Embryonic facial prominence (tissue), 1 donor: ENCODE data around the gene TOR1A.
"Not testable (repeated sequence)": the region's sequence is repeated elsewhere in the genome, so short reads cannot be mapped to it uniquely, and the experiment has no call there.

Experiments used
- DNase-seq: peaks from one replicate; pipeline ENCODE4 v3.0.0-alpha.2; 2016; ENCODE audit errors: extremely low spot score

Gene TOR1A

GRCh38 chr9:129781131-129781530, 42.8 kb downstream of the TOR1A start:
- DNase-seq = no peak

- no peak for DNase-seq
These were observed 44.3 kb downstream of the TOR1A start for GRCh38 chr9:129779560-129780190.

DNA sequence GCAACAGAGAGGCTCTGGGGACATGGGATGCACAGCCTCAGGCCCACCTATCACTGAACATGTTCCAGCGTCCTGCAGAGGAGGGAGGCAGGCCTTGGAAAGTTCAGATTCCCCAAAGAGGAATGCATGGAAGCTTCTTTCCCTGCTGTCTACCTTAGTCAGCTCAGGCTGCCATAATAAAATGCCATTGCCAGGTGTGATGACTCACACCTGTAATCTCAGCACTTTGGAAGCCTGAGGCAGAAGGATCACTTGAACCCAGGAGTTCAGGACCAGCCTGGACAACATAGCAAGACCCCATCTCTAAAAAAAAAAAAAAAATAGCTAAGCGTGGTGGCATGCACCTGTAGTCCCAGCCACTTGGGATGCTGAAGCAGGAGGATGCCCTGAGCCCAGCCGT, 45.5 kb downstream of the TOR1A start:
- DNase-seq = no peak

GRCh38 chr9:129777769-129778130, 46.2 kb downstream of the TOR1A start:
- no peak for DNase-seq

DNA sequence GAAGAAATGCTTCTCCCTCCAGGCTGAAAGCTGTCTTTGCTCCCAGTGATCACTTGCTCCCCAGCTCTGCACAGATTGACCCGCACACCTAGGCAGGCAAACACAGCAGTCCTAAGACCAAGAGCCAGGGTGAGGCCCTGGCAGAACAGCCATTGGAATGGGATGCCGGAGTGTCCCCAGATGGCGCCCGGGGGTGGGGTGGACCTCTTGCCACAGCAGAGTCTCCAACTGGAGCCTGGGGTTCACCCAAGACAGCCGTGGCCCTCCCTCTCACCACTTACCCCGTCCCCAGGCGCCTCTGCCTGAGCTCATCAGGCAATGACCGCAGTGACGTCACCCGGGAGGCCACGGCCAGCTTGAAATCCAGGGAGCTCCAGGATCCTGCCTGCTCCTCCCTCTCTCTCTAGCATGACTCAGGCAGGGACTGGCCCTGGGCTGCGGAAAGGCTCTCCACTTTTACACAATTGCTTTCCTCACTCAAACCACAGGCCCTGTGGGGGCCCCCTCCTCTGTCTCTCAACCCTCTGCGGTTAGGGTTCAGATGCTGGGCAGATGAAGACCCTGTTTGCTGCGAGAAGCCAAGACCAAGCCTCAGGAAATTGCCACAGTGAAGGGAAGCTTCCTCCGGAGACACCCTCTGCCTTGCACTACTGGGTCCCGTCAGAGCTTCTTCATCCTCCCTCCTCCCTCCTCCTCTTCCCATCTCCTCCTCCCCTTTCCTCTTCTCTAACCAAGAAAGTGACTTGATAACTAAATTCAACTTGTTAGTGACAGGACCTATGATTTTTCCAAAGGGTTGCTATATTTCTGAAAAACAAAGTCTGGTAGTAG, 46.8 kb downstream of the TOR1A start:
- DNase-seq = peak; percentile 78

DNA sequence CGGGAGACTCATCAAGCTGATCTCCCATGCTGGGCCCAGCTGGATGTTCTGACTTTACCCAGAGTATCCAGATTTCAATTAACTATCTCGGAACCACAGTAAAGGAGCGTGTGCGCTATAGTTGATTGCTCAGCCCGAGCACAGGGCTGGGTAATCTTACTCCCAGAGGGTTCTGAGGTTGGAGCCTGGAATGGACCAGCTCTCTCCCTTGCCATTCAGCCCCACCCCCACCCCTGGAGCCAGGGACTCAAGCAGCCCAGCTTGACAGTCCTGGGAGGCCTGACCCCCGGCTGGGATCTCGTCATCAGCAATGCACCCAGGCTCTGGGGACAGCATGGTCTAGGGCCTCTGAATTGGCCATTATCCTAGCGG, 47.4 kb downstream of the TOR1A start:
- DNase-seq = no peak

- DNase-seq = not testable (repeated sequence)
These were observed 47.8 kb downstream of the TOR1A start for GRCh38 chr9:129776096-129776495.

- no peak for DNase-seq
These were observed 48.5 kb downstream of the TOR1A start for GRCh38 chr9:129775448-129775798.

DNA sequence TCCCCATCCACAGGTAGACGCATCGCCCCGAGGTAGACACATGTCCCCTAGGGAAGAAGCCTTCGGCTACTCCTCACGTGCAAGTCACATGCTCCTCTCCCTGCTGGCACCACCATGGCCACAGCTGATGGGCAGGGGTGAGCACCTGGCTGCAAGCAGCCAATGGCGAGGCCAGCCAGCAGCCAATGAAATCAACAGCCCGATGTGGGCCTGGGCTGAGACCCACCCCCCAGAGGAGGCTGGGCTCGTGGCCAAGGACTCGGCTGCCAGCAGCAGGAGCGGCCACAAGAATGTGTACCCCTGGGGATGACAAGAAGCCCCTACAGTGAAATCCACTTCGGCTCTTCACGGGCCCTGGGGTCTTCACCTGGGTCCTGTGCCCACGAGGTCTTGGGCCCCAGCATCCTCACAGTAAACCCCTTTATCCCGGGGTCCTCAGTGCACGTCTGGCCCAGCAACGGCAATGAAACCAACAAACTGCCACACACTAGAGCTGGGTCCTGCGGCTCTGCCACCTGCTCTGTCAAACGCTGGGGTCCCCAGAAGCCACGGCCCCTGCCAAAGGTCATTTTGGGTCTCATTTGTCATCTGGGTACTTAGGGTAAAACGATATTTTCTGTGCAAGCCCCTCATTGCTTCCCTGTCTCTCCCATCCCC, 49.0 kb downstream of the TOR1A start:
- DNase-seq = no peak

GRCh38 chr9:129773262-129774048, 50.5 kb downstream of the TOR1A start:
- DNase-seq = no peak

- no peak for DNase-seq
These were observed 53.2 kb downstream of the TOR1A start for GRCh38 chr9:129770741-129771140.

- no peak for DNase-seq
These were observed 54.3 kb downstream of the TOR1A start for GRCh38 chr9:129769669-129770068.

DNA sequence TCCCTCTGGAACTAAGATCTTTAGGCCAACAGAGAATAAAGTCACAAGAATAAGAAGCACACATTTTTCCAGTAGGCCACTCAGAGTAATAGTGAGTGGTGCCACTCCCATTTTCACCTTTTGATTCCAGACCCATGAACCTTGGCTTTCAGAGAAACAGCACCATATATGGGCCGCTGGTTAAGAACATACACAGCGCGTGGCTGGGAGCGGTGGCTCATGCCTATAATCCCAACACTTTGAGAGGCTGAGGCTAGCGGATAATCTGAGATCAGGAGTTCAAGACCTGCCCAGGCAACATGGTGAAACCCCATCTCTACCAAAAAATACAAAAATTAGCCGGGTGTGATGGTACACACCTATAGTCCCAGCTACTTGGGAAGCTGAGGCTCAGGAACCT, 55.5 kb downstream of the TOR1A start:
- no peak for DNase-seq

DNA sequence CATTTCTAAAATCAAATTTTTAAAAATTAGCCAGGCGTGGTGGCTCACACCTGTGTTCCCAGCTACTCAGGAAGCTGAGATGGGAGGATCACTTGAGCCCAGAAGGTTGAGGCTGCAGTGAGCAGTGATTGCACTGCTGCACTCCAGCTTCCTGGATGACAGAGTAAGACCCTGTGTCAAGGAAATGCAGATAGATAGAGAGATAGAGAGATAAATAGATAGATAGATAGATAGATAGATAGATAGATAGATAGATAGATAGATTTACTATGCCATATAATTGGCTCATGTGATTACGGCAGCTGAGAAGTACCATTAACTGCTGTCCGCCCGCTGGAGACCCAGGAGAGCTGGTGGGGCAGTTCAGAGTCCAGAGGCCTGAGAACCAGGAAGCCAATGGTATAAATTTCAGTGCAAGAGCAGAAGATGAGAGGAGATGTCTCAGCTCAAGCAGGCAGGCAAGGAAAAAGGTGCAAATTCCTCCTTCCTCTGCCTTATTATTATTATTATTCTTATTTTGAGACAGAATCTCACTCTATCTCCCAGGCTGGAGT, 58.1 kb downstream of the TOR1A start:
- DNase-seq = no peak

- no peak for DNase-seq
These were observed 60.7 kb downstream of the TOR1A start for GRCh38 chr9:129762985-129763926.
